ENCODE measurements around the gene NPAS3. TPM values are rescaled to one million over a fixed set of nuclear protein-coding genes. Genes with fewer than 3 reads are reported as not detected.

The NPAS3 gene
- total and polyA plus RNA-seq, 2 of the 13 experiments (the other 11 are each of a cell fraction or from before 2014, with no cell fraction given): not detected

- Histone ChIP-seq H4K20me1 (ENCODE audit: insufficient read depth, low read length) (no peaks in the 10 kb centered on the region), H3K9me3 (ENCODE audit: low read length) (no peaks in the 10 kb centered on the region), H3K9ac (ENCODE audit: insufficient read depth, low read depth, low read length) (no peak overlapping the region), H3K4me1 (ENCODE audit: insufficient read depth, low read length) (no peaks in the 10 kb centered on the region), H3K4me3 (replicated peaks in 1 of 3; ENCODE audit: insufficient read depth in 1 of 3, low read depth in 2 of 3, low read length in 3 of 3) (no peak overlapping the region), H3K27ac (ENCODE audit: extremely low read length, insufficient read depth, low read length) (no peak overlapping the region), H3K27me3 (ENCODE audit: control insufficient read depth in 1 of 2, insufficient read depth in 2 of 2, low read length in 2 of 2) (no peaks in the 10 kb centered on the region), H3K4me2 (ENCODE audit: low read depth, low read length) (no peak overlapping the region), H2AFZ (ENCODE audit: low read length) (no peak overlapping the region), H3K36me3 (replicated peaks in 1 of 2; ENCODE audit: control insufficient read depth in 1 of 2, insufficient read depth in 2 of 2, low read length in 2 of 2) (no peaks in the 10 kb centered on the region), H3K79me2 (ENCODE audit: insufficient read depth, low read length) (no peaks in the 10 kb centered on the region)
- WGBS (ENCODE audit: low lambda C conversion rate): 2% methylated on average over 2 of the region's 2 CpGs
- BruUV-seq (replicated peaks): no TSS peak
- ChIA-PET POLR2A (no interaction called here), CTCF (ENCODE audit: low intra/inter-chr PET ratio, low total read pairs) (no interaction called here)
- in situ Hi-C loops (cut with HindIII; ENCODE audit: extremely low pct_ligation_motif_present, low pct_unique_long_range_greater_than_20kb) (no loop called here), intact Hi-C loops (cut with micrococcal nuclease; ENCODE audit: unreplicated experiment) (no loop called here)
- TF ChIP-seq ELF3 (CRISPR knock-in tag; IDR thresholded peaks at IDR 0.05) (no peak), SP5 (CRISPR knock-in tag; IDR thresholded peaks at IDR 0.05; ENCODE audit: borderline replicate concordance, low read depth) (no peak), SP2 (CRISPR knock-in tag; IDR thresholded peaks at IDR 0.05) (no peak), ZNF674 (CRISPR knock-in tag; IDR thresholded peaks at IDR 0.05; ENCODE audit: low read depth) (no peak), ZNF841 (CRISPR knock-in tag; IDR thresholded peaks at IDR 0.05; ENCODE audit: borderline replicate concordance) (no peak)
- TF ChIP-seq, protein P1, sequence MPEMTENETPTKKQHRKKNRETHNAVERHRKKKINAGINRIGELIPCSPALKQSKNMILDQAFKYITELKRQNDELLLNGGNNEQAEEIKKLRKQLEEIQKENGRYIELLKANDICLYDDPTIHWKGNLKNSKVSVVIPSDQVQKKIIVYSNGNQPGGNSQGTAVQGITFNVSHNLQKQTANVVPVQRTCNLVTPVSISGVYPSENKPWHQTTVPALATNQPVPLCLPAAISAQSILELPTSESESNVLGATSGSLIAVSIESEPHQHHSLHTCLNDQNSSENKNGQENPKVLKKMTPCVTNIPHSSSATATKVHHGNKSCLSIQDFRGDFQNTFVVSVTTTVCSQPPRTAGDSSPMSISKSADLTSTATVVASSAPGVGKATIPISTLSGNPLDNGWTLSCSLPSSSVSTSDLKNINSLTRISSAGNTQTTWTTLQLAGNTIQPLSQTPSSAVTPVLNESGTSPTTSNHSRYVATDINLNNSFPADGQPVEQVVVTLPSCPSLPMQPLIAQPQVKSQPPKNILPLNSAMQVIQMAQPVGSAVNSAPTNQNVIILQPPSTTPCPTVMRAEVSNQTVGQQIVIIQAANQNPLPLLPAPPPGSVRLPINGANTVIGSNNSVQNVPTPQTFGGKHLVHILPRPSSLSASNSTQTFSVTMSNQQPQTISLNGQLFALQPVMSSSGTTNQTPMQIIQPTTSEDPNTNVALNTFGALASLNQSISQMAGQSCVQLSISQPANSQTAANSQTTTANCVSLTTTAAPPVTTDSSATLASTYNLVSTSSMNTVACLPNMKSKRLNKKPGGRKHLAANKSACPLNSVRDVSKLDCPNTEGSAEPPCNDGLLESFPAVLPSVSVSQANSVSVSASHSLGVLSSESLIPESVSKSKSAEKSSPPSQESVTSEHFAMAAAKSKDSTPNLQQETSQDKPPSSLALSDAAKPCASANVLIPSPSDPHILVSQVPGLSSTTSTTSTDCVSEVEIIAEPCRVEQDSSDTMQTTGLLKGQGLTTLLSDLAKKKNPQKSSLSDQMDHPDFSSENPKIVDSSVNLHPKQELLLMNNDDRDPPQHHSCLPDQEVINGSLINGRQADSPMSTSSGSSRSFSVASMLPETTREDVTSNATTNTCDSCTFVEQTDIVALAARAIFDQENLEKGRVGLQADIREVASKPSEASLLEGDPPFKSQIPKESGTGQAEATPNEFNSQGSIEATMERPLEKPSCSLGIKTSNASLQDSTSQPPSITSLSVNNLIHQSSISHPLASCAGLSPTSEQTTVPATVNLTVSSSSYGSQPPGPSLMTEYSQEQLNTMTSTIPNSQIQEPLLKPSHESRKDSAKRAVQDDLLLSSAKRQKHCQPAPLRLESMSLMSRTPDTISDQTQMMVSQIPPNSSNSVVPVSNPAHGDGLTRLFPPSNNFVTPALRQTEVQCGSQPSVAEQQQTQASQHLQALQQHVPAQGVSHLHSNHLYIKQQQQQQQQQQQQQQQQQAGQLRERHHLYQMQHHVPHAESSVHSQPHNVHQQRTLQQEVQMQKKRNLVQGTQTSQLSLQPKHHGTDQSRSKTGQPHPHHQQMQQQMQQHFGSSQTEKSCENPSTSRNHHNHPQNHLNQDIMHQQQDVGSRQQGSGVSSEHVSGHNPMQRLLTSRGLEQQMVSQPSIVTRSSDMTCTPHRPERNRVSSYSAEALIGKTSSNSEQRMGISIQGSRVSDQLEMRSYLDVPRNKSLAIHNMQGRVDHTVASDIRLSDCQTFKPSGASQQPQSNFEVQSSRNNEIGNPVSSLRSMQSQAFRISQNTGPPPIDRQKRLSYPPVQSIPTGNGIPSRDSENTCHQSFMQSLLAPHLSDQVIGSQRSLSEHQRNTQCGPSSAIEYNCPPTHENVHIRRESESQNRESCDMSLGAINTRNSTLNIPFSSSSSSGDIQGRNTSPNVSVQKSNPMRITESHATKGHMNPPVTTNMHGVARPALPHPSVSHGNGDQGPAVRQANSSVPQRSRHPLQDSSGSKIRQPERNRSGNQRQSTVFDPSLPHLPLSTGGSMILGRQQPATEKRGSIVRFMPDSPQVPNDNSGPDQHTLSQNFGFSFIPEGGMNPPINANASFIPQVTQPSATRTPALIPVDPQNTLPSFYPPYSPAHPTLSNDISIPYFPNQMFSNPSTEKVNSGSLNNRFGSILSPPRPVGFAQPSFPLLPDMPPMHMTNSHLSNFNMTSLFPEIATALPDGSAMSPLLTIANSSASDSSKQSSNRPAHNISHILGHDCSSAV (CRISPR knock-in tag; IDR thresholded peaks at IDR 0.05; ENCODE audit: borderline replicate concordance): no peak
- TF ChIP-seq, protein P2, sequence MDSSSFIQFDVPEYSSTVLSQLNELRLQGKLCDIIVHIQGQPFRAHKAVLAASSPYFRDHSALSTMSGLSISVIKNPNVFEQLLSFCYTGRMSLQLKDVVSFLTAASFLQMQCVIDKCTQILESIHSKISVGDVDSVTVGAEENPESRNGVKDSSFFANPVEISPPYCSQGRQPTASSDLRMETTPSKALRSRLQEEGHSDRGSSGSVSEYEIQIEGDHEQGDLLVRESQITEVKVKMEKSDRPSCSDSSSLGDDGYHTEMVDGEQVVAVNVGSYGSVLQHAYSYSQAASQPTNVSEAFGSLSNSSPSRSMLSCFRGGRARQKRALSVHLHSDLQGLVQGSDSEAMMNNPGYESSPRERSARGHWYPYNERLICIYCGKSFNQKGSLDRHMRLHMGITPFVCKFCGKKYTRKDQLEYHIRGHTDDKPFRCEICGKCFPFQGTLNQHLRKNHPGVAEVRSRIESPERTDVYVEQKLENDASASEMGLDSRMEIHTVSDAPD (CRISPR knock-in tag; IDR thresholded peaks at IDR 0.05): no peak
- FAIRE-seq: no peak
- no peak for ATAC-seq
- DNase-seq (ENCODE audit: low spot score): no peak
These were observed 617.9 kb downstream of the NPAS3 start for GRCh38 chr14:33556382-33557121.

All from HepG2 (cell line).